IMR-90 (cell line): ENCODE results near the gene TRAPPC2L. TPM values are rescaled to one million over a fixed set of nuclear protein-coding genes. Genes with fewer than 3 reads are reported as not detected.

Source experiments
- ATAC-seq: fragments of 200-7000 bp; cut with Tn5 transposase; 2 replicates; pipeline ENCODE4 v1.9.1; 2020; ENCODE audit warnings: low read depth, mild to moderate bottlenecking, moderate library complexity
- BruUV-seq: library from RNA; stranded (reverse); fragments of 400-500 nt; replicated peaks from 2 replicates; lab custom pipeline; 2021; lab: Mats Ljungman, UMichigan
- CTCF ChIA-PET: fragments of 300-600 bp; formaldehyde crosslinking; extraction: SDS; loops from one replicate; lab custom pipeline; 2021; ENCODE audit warnings: antibody characterized with exemption; lab: Yijun Ruan, JAX
- POLR2A ChIA-PET: fragments of 300-600 bp; sonication (Branson Sonifier 250); formaldehyde crosslinking; loops from one replicate; lab custom pipeline; 2022; ENCODE audit warnings: antibody characterized with exemption; ENCODE audit not compliant: unreplicated experiment; lab: Charles Lee
- DNase-seq: peaks from one replicate; pipeline ENCODE4 v3.0.0; 2013
- H2AFZ ChIP-seq: replicated peaks from 2 replicates; pipeline ENCODE3; 2013; ENCODE audit warnings: low read length, mild to moderate bottlenecking; ENCODE audit not compliant: poor library complexity
- H2AK5ac ChIP-seq: 2 replicates; pipeline ENCODE4 v1.6.1; 2013; ENCODE audit warnings: low read depth, low read length, inconsistent platforms
- H2AK9ac ChIP-seq: replicated peaks from 2 replicates; pipeline ENCODE3; 2013; ENCODE audit warnings: mild to moderate bottlenecking, low read depth, low read length, moderate library complexity; ENCODE audit not compliant: poor library complexity
- H2BK120ac ChIP-seq: 2 replicates; pipeline ENCODE4 v1.6.1; 2013; ENCODE audit warnings: low read depth, low read length, inconsistent platforms
- H2BK15ac ChIP-seq: 3 replicates; pipeline ENCODE4 v1.6.1; 2013; ENCODE audit warnings: low read depth, low read length, inconsistent platforms
- H2BK20ac ChIP-seq: 2 replicates; pipeline ENCODE4 v1.6.1; 2013; ENCODE audit warnings: low read depth, mild to moderate bottlenecking, inconsistent platforms, low read length, moderate library complexity
- H2BK5ac ChIP-seq: 2 replicates; pipeline ENCODE4 v1.6.1; 2013; ENCODE audit warnings: mild to moderate bottlenecking, low read depth, low read length, inconsistent platforms; ENCODE audit not compliant: poor library complexity, severe bottlenecking
- H3K14ac ChIP-seq: replicated peaks from 2 replicates; pipeline ENCODE4 v1.6.1; 2013; ENCODE audit warnings: low read depth, low read length, inconsistent platforms
- H3K18ac ChIP-seq: 2 replicates; pipeline ENCODE4 v1.6.1; 2013; ENCODE audit warnings: low read depth, low read length, control low read depth
- H3K23ac ChIP-seq: 2 replicates; pipeline ENCODE4 v1.6.1; 2013; ENCODE audit warnings: low read depth, low read length, inconsistent platforms
- H3K27ac ChIP-seq: 2 replicates; pipeline ENCODE4 v1.5.1; 2013; ENCODE audit warnings: mild to moderate bottlenecking, control low read depth, low read length; ENCODE audit not compliant: insufficient read depth
- H3K27me3 ChIP-seq: 2 replicates; pipeline ENCODE4 v1.6.1; 2013; ENCODE audit warnings: low read length; ENCODE audit not compliant: control insufficient read depth, insufficient read depth
- H3K36me3 ChIP-seq: 2 replicates; pipeline ENCODE4 v1.6.1; 2013; ENCODE audit warnings: low read length, mixed read lengths; ENCODE audit not compliant: control insufficient read depth, insufficient read depth
- H3K4ac ChIP-seq: 2 replicates; pipeline ENCODE4 v1.6.1; 2013; ENCODE audit warnings: low read depth, low read length, inconsistent platforms
- H3K4me1 ChIP-seq: 2 replicates; pipeline ENCODE4 v1.6.1; 2013; ENCODE audit warnings: low read length, mixed read lengths; ENCODE audit not compliant: control insufficient read depth, insufficient read depth
- H3K4me2 ChIP-seq: 2 replicates; pipeline ENCODE4 v1.6.1; 2013; ENCODE audit warnings: low read depth, mild to moderate bottlenecking, control low read depth, low read length, moderate library complexity
- H3K4me3 ChIP-seq: 2 replicates; pipeline ENCODE4 v1.5.1; 2013; ENCODE audit warnings: low read depth, mild to moderate bottlenecking, control low read depth, low read length, moderate library complexity; ENCODE audit not compliant: insufficient read depth
- H3K56ac ChIP-seq: 2 replicates; pipeline ENCODE4 v1.6.1; 2013; ENCODE audit warnings: low read length, inconsistent platforms; ENCODE audit not compliant: insufficient read depth; ENCODE audit errors: extremely low read depth
- H3K79me1 ChIP-seq, 2 experiments: 2 replicates each; pipeline ENCODE4 v1.6.1; 2013; ENCODE audit warnings: low read length in 2 of 2, inconsistent platforms in 1 of 2, low read depth in 1 of 2
- H3K9ac ChIP-seq: 2 replicates; pipeline ENCODE4 v1.6.1; 2013; ENCODE audit warnings: low read depth, low read length, control low read depth
- H3K9me1 ChIP-seq: 2 replicates; pipeline ENCODE4 v1.6.1; 2013; ENCODE audit warnings: low read length, inconsistent platforms; ENCODE audit not compliant: insufficient read depth
- H3K9me3 ChIP-seq: 2 replicates; pipeline ENCODE4 v1.6.1; 2013; ENCODE audit warnings: low read length; ENCODE audit not compliant: control insufficient read depth, insufficient read depth
- H4K20me1 ChIP-seq: 2 replicates; pipeline ENCODE4 v1.6.1; 2013; ENCODE audit warnings: low read length, inconsistent platforms; ENCODE audit not compliant: insufficient read depth
- H4K5ac ChIP-seq: 2 replicates; pipeline ENCODE4 v1.6.1; 2013; ENCODE audit warnings: mild to moderate bottlenecking, low read depth, low read length, control low read depth
- H4K8ac ChIP-seq, 2 experiments: 2 replicates each; pipeline ENCODE4 v1.6.1; 2013; ENCODE audit warnings: low read depth in 2 of 2, low read length in 2 of 2, control low read depth in 1 of 2, inconsistent platforms in 1 of 2
- H4K91ac ChIP-seq: 2 replicates; pipeline ENCODE4 v1.6.1; 2013; ENCODE audit warnings: low read depth, low read length, inconsistent platforms; ENCODE audit not compliant: insufficient read depth
- MAFK ChIP-seq: IDR thresholded peaks from 2 replicates; pipeline ENCODE4 v1.6.1; 2012; ENCODE audit warnings: low read depth, low read length, improper control_type of control experiment
- MAZ ChIP-seq: IDR thresholded peaks from 2 replicates; pipeline ENCODE4 v1.6.1; 2012; ENCODE audit warnings: low read depth, mild to moderate bottlenecking, low read length, improper control_type of control experiment, moderate library complexity, borderline replicate concordance
- NFE2L2 ChIP-seq: fragments of 150-350 bp; IDR thresholded peaks from 2 replicates; pipeline ENCODE4 v1.6.1; 2016; ENCODE audit warnings: low read depth, mild to moderate bottlenecking, low read length
- POLR2A ChIP-seq: IDR thresholded peaks from 2 replicates; pipeline ENCODE4 v1.6.1; 2012; ENCODE audit warnings: mild to moderate bottlenecking, low read depth, low read length
- RCOR1 ChIP-seq: IDR thresholded peaks from 2 replicates; pipeline ENCODE4 v1.6.1; 2012; ENCODE audit warnings: mild to moderate bottlenecking, low read length, improper control_type of control experiment; ENCODE audit not compliant: insufficient replicate concordance
- RFX5 ChIP-seq: IDR thresholded peaks from 2 replicates; pipeline ENCODE4 v1.8.0; 2012; ENCODE audit warnings: low read depth, mild to moderate bottlenecking, low read length, moderate library complexity
- USF2 ChIP-seq: fragments of 150-350 bp; IDR thresholded peaks from 2 replicates; pipeline ENCODE4 v1.6.1; 2017; ENCODE audit warnings: mild to moderate bottlenecking, antibody characterized with exemption, low read length, low read depth
- WGBS, 2 experiments: methylation state at CpG; one replicate each; pipeline versions ENCODE4 v1.1.5 to v1.1.7; 2013; ENCODE audit warnings: missing lambda C conversion rate in 2 of 2; ENCODE audit not compliant: insufficient read length in 1 of 2; ENCODE audit errors: extremely low coverage in 2 of 2; 5-methylcytosine and 5-hydroxymethylcytosine counted together
- dilution Hi-C: fragments of 300-500 bp; cut with HindIII; formaldehyde crosslinking; loops from one replicate; pipeline ENCODE4 v1.14.3; 2018; ENCODE audit warnings: low sequenced_read_pairs; ENCODE audit not compliant: unreplicated experiment
- in situ Hi-C: fragments of 300-500 bp; cut with MboI; formaldehyde crosslinking; loops from 3 replicates; pipeline ENCODE4 v1.14.3; 2019; ENCODE audit warnings: low sequenced_read_pairs, inconsistent platforms, mixed read lengths
- intact Hi-C: fragments of 100-400 bp; cut with micrococcal nuclease; formaldehyde crosslinking; loops from 2 replicates; pipeline ENCODE4 v1.10.0; 2022
- polyA plus RNA-seq, 3 experiments: library from polyadenylated mRNA; depleted of rRNA; stranded (reverse); fragments of >200 nt; gene quantifications; 2 replicates each; pipeline ENCODE4 v1.2.3, GENCODE V29; 2012; ENCODE audit warnings: low replicate concordance in 1 of 3
- total RNA-seq: library from RNA; depleted of rRNA; stranded (reverse); fragments of >200 nt; gene quantifications from 2 replicates; pipeline ENCODE4 v1.2.3, GENCODE V29; 2012

TRAPPC2L gene
- total and polyA plus RNA-seq, 2 of the 4 experiments (the other 2 are of a cell fraction), result 102 to 109 TPM

DNA sequence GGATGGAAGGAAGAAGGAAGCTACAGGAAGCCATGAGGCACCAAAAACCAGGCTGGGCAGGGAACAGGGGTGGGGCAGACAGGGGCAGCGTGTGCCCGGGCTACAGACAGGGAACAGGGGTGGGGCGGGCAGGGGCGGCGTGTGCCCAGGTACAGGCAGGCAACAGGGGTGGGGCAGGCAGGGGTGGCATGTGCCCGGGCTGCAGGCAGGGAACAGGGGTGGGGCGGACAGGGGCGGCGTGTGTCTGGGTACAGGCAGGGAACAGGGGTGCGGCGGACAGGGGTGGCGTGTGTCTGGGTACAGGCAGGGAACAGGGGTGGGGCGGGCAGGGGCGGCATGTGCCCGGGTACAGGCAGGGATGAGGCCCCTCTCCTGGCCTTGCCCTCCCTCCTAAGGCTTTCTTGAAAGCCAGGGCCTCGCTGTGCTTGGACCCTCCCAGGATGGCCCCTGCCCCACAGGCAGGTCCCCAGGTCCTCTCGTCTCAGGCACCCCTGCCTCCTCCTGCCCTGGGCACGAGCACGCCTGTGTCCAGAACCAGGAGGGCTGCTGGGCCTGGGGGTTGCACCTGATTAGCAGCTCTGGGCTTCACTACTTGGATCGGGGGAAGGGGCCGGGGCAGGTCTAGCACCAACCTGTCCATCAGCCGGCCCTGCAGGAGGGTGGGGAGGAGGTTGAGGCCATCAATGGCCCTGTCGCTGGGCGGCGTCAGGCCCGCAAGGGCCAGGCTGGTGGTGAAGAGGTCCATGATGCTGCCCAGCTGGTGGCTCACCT is 30.7 kb upstream of the TRAPPC2L start:
- TF ChIP-seq MAZ (no peak), NFE2L2 (no peak), USF2 (no peak), RCOR1 (no peak), RFX5 (no peak), MAFK (no peak), POLR2A (no peak)
- no peaks in the 10 kb centered on the region for H3K9me1 ChIP-seq
- BruUV-seq, result no TSS peak
- no peak overlapping the region for H4K8ac ChIP-seq
- POLR2A ChIA-PET, result no interaction called here
- 96% methylated on average over 12 of the region's 26 CpGs; no CpG with 5 or more reads in 1 of the 2 experiments for WGBS, 2 experiments
- H2BK20ac ChIP-seq, result no peak overlapping the region
- H3K4me3 ChIP-seq, result no peak overlapping the region
- peaks cover 4% of the 10 kb centered on the region; the same call in 1 of the 2 replicates for H3K4me1 ChIP-seq
- intact Hi-C loops (no loop called here), in situ Hi-C loops (no loop called here), dilution Hi-C loops (no loop called here)
- H3K9me3 ChIP-seq, result no peaks in the 10 kb centered on the region
- H3K36me3 ChIP-seq, result peaks cover 28% of the 10 kb centered on the region
- no peak overlapping the region for H2AFZ ChIP-seq
- H4K5ac ChIP-seq, result no peak overlapping the region
- no peak overlapping the region for H4K91ac ChIP-seq
- no peaks in the 10 kb centered on the region for H3K79me1 ChIP-seq
- no peak overlapping the region for H2BK120ac ChIP-seq
- ATAC-seq (no peak), DNase-seq (no peak)
- H2AK9ac ChIP-seq, result no peak overlapping the region
- no peak overlapping the region for H2BK15ac ChIP-seq
- no peak overlapping the region for H3K14ac ChIP-seq
- H3K18ac ChIP-seq, result no peak overlapping the region
- H2BK5ac ChIP-seq, result no peak overlapping the region
- CTCF ChIA-PET, result no interaction called here
- H3K4me2 ChIP-seq, result no peak overlapping the region
- H3K4ac ChIP-seq, result no peak overlapping the region
- H2AK5ac ChIP-seq, result no peak overlapping the region
- H3K27me3 ChIP-seq, result no peaks in the 10 kb centered on the region
- H4K20me1 ChIP-seq, result peaks cover 4% of the 10 kb centered on the region; the same call in 1 of the 2 replicates
- no peak overlapping the region for H3K56ac ChIP-seq
- no peak overlapping the region for H3K27ac ChIP-seq
- no peak overlapping the region for H3K9ac ChIP-seq
- no peak overlapping the region for H3K23ac ChIP-seq
